PC-3 (cell line): ENCODE measurements around the gene PEX1. TPM values are rescaled to one million over a fixed set of nuclear protein-coding genes. Genes with fewer than 3 reads are reported as not detected.

Source experiments
- ATAC-seq: fragments of 200-7000 bp; cut with Tn5 transposase; 2 replicates; pipeline ENCODE4 v1.9.1; 2020; ENCODE audit warnings: mild to moderate bottlenecking, moderate library complexity
- BruUV-seq: library from RNA; stranded (reverse); fragments of 400-500 nt; replicated peaks from 2 replicates; lab custom pipeline; 2021; lab: Mats Ljungman, UMichigan
- CTCF ChIA-PET: fragments of 300-600 bp; sonication (Branson Sonifier 250); formaldehyde crosslinking; loops from one replicate; lab custom pipeline; 2022; ENCODE audit warnings: antibody characterized with exemption; lab: Charles Lee
- POLR2A ChIA-PET: fragments of 300-600 bp; sonication (Branson Sonifier 250); formaldehyde crosslinking; loops from one replicate; lab custom pipeline; 2022; ENCODE audit warnings: antibody characterized with exemption; ENCODE audit not compliant: unreplicated experiment; lab: Charles Lee
- DNase-seq: peaks from one replicate; pipeline ENCODE4 v3.0.0-alpha.2; 2015
- H2AFZ ChIP-seq: fragments of 300-600 bp; sonication (generic); 2 replicates; pipeline ENCODE4 v1.6.0; 2016; ENCODE audit warnings: antibody characterized with exemption, low read length
- H3F3A ChIP-seq: fragments of 300-600 bp; sonication (generic); one replicate; pipeline ENCODE4 v1.6.0; 2017; ENCODE audit warnings: antibody characterized with exemption, low read length, control low read depth, mild to moderate bottlenecking; ENCODE audit not compliant: unreplicated experiment
- H3K27ac ChIP-seq: fragments of 300-600 bp; sonication (generic); 2 replicates; pipeline ENCODE4 v1.5.1; 2016; ENCODE audit warnings: mild to moderate bottlenecking, low read length
- H3K27me3 ChIP-seq: fragments of 300-600 bp; sonication (generic); 2 replicates; pipeline ENCODE4 v1.6.1; 2016; ENCODE audit warnings: low read length, mixed read lengths
- H3K36me3 ChIP-seq: fragments of 300-600 bp; sonication (generic); 2 replicates; pipeline ENCODE4 v1.6.1; 2016; ENCODE audit warnings: low read depth, mixed run types, low read length, mixed read lengths
- H3K4me1 ChIP-seq: fragments of 300-600 bp; sonication (generic); 2 replicates; pipeline ENCODE4 v1.5.1; 2016; ENCODE audit warnings: low read length; ENCODE audit not compliant: insufficient read depth
- H3K4me2 ChIP-seq: fragments of 300-600 bp; sonication (generic); 2 replicates; pipeline ENCODE4 v1.6.0; 2016; ENCODE audit warnings: low read length
- H3K4me3 ChIP-seq: fragments of 300-600 bp; sonication (generic); 2 replicates; pipeline ENCODE4 v1.5.1; 2016; ENCODE audit warnings: mild to moderate bottlenecking, low read length, mixed read lengths
- H3K79me2 ChIP-seq: fragments of 300-600 bp; sonication (generic); 2 replicates; pipeline ENCODE4 v1.6.1; 2017; ENCODE audit warnings: low read length, mixed read lengths
- H3K9ac ChIP-seq: fragments of 300-600 bp; sonication (generic); 2 replicates; pipeline ENCODE4 v1.6.0; 2016; ENCODE audit warnings: mild to moderate bottlenecking, low read length
- H3K9me2 ChIP-seq: fragments of 300-600 bp; sonication (generic); replicated peaks from 2 replicates; pipeline ENCODE4 v1.6.1; 2016; ENCODE audit warnings: mixed run types, low read length, mixed read lengths
- H3K9me3 ChIP-seq: fragments of 300-600 bp; sonication (generic); 2 replicates; pipeline ENCODE4 v1.6.1; 2016; ENCODE audit warnings: low read length, mixed read lengths
- H4K20me1 ChIP-seq: fragments of 300-600 bp; sonication (generic); 2 replicates; pipeline ENCODE4 v1.6.1; 2016; ENCODE audit warnings: low read length, mixed read lengths
- CTCF ChIP-seq: fragments of 300-600 bp; sonication (generic); conservative IDR thresholded peaks from 2 replicates; pipeline ENCODE4 v1.5.1; 2017; ENCODE audit warnings: antibody characterized with exemption, low read depth, mild to moderate bottlenecking, low read length
- EZH2 ChIP-seq: fragments of 300-600 bp; sonication (generic); IDR thresholded peaks from one replicate; pipeline ENCODE4 v1.6.1; 2017; ENCODE audit warnings: antibody characterized with exemption, mild to moderate bottlenecking, low read length; ENCODE audit not compliant: unreplicated experiment
- EZH2phosphoT487 ChIP-seq: fragments of 300-600 bp; sonication (generic); IDR thresholded peaks from 2 replicates; pipeline ENCODE4 v1.6.1; 2018; ENCODE audit warnings: mild to moderate bottlenecking, antibody characterized with exemption, low read length, borderline replicate concordance
- intact Hi-C: fragments of 100-400 bp; cut with micrococcal nuclease; formaldehyde crosslinking; loops from 2 replicates; pipeline ENCODE4 v1.9.0; 2023
- total RNA-seq: library from RNA; depleted of rRNA; stranded (reverse); fragments of >200 nt; gene quantifications from 2 replicates; pipeline ENCODE4 v1.2.3, GENCODE V29; 2014

The PEX1 gene
- total RNA-seq, 1 experiment from 2014 or later: 8.5 TPM

- BruUV-seq: no TSS peak
- CTCF ChIA-PET: no interaction called here
- Histone ChIP-seq H2AFZ (no peak overlapping the region), H3K36me3 (peaks cover 41% of the 10 kb centered on the region), H3K9ac (no peak overlapping the region), H3K27ac (no peak overlapping the region), H3K9me2 (no peaks in the 10 kb centered on the region), H3K4me3 (no peak overlapping the region), H3K4me1 (peaks cover 14% of the 10 kb centered on the region), H3K79me2 (peaks cover 14% of the 10 kb centered on the region), H3K27me3 (no peaks in the 10 kb centered on the region), H3F3A (no peaks in the 10 kb centered on the region), H4K20me1 (no peaks in the 10 kb centered on the region), H3K9me3 (no peaks in the 10 kb centered on the region), H3K4me2 (no peak overlapping the region)
- DNase-seq: no peak
- POLR2A ChIA-PET: no interaction called here
- no peak for ATAC-seq
- intact Hi-C loops: no loop called here
- TF ChIP-seq EZH2phosphoT487: no peak
- no peak for TF ChIP-seq CTCF
- TF ChIP-seq EZH2: no peak
Measured at GRCh38 chr7:92451645-92452044, 76.7 kb downstream of the PEX1 start.

- CTCF ChIA-PET: interaction anchor here (1.1 to 2.5 kb wide), 3 partner anchors 24 to 269 kb away, joined by 4 to 26 read pairs (median 8); partner anchors contain the start of genes PEX1 and RBM48
Measured at GRCh38 chr7:92448205-92448747, 80.0 kb downstream of the PEX1 start.

More at GRCh38 chr7:92448205-92448747, 80.0 kb downstream of the PEX1 start:
- Histone ChIP-seq H3K27me3 (no peaks in the 10 kb centered on the region), H3K36me3 (peaks cover 23% of the 10 kb centered on the region), H3K9me3 (no peaks in the 10 kb centered on the region), H2AFZ (peak overlapping the region; percentile 96), H4K20me1 (no peaks in the 10 kb centered on the region), H3K27ac (0 out of 2 replicates have a peak overlapping the region, but pooled peaks have one; percentile 61), H3K9ac (peak overlapping the region; percentile 98), H3K4me3 (peak overlapping the region; percentile 93), H3F3A (no peaks in the 10 kb centered on the region), H3K4me1 (peaks cover 15% of the 10 kb centered on the region), H3K9me2 (no peaks in the 10 kb centered on the region), H3K4me2 (peak overlapping the region; percentile 82), H3K79me2 (peaks cover 14% of the 10 kb centered on the region)
- ATAC-seq (peak; percentile 64), DNase-seq (peak; percentile 51)
- TF ChIP-seq EZH2: no peak
- peak; percentile 66 for TF ChIP-seq CTCF
- intact Hi-C loops: loop anchor here (1.0 to 5.0 kb wide), 4 partner anchors 12 to 566 kb away; partner anchors contain the start of genes LRRD1 and MTERF1
- POLR2A ChIA-PET: interaction anchor here (0.6 to 1.1 kb wide), 2 partner anchors 80 to 376 kb away, joined by 3 to 12 read pairs; partner anchors contain the start of genes PEX1 and RBM48
- BruUV-seq: TSS peak; percentile 55
